GM19463 (cell line): ENCODE measurements around the gene SREBF1.
A peak's percentile ranks its signal among the peaks of the same experiment; 100 is the strongest.

ENCODE experiments used
- ATAC-seq: cut with Tn5 transposase; IDR thresholded peaks from one replicate; pipeline ENCODE4 v1.9.1; 2021; ENCODE audit warnings: mild to moderate bottlenecking, moderate library complexity; ENCODE audit not compliant: unreplicated experiment

The SREBF1 gene

GRCh38 chr17:17836818-17837379, at the start of gene SREBF1:
Gene SREBF1, minus strand, starts transcription at chr17:17836986. Its CDS starts 169 bp downstream, at chr17:17836817.
- peak; percentile 30 for ATAC-seq

- ATAC-seq = no peak
Measured at GRCh38 chr17:17886226-17886625, 49.4 kb upstream of the SREBF1 start.

- ATAC-seq = no peak
Measured at GRCh38 chr17:17884391-17885357, 47.9 kb upstream of the SREBF1 start.

GRCh38 chr17:17883801-17884200, 47.0 kb upstream of the SREBF1 start:
- ATAC-seq = no peak

GRCh38 chr17:17882082-17882581, 45.3 kb upstream of the SREBF1 start:
- ATAC-seq = no peak

- no peak for ATAC-seq
Measured at GRCh38 chr17:17880577-17881196, 43.9 kb upstream of the SREBF1 start.

DNA sequence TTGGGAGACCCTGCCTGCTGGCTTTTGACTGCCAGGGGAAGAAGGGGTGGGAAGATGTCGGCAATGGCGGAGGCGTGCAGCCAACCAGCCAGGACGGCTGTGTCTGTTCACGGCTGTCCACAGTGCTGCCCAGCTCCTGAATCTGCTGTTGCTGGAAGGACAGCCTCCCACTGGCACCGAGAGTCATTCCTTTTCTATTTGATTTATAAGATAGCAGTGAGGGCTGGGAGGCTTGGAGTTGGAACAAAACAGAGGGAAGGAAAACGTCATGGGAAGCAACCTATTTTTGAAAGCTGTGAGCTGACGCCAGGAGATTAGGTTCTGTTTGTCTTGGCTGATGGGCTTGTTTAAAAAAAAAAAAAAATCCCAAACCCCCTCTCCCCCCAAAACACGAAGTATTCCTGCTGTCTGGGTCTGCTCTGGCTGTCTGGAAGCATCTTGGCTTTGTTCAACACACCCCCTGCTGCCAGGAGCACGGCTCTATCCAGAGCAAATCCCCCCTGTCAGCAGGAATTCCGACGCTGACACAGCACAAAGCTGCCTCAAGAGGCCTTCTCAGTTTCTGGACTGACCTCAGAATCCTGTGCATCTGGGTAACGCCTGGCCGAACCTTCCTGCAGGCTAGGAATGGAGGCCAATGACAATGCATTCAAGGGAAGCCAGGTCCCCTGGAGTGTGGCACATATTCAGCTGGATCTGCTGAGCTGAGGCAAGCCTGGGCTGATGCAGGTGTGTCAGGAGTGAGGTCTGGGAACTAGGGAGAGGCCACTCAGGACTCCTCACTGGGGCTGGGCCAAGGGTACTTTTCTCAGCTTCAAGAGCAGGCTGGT, 41.0 kb upstream of the SREBF1 start:
- no peak for ATAC-seq

DNA sequence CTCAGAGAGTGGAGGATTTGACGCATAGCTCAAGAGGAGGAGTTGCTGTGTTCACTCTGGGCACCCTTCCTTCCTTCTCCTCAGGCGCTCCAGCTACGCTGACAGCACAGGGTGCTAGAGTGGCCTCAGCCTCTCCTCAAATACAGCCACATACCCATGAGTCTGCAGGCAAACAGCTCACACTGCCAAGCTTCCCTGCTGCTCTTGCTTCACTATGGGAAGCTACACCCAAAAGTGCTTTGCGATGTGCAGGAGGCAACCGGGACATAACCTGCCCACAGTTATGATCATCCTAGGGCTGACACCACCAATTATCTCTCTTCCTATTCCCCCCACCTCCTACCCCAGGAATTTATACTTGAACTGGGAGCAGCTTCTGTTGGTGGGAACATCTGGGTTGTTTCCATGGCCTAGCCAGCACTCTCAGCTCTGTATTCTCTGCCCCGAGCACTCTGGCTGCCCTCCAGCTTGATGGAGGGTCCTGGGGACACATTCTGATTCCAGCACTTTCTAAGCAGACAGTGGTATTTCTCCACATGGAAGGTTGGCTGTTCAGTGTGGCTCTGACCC, 40.3 kb upstream of the SREBF1 start:
- ATAC-seq = no peak

- ATAC-seq = no peak
Measured at GRCh38 chr17:17874478-17874877, 37.7 kb upstream of the SREBF1 start.

DNA sequence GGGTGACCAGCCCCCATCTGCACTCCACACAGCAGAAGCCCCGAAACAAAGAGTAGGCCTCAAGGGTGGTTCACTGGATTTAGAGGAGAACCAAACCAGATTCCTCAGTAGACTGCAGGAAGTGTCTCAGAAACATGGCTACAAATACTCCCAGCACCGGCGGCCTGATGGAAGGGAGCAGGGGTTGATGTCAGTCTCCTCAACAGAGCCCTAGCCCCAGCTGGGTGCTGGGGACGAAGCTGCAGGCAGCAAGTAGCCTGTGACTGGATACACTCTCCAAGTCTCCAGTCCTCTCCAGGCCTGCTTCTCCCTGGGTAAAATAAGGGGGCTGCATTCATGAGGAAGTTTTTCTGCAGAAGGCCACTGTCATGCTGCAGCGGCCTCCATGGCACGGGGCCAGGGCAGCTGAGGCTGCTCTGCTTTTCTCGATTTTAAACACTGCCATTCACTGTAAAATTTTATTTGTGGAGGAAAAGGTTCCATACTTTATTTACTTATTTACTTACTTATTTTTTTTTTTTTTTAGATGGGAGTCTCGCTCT, 36.7 kb upstream of the SREBF1 start:
- no peak for ATAC-seq

- ATAC-seq = no peak
Measured at GRCh38 chr17:17872547-17873345, 36.0 kb upstream of the SREBF1 start.

DNA sequence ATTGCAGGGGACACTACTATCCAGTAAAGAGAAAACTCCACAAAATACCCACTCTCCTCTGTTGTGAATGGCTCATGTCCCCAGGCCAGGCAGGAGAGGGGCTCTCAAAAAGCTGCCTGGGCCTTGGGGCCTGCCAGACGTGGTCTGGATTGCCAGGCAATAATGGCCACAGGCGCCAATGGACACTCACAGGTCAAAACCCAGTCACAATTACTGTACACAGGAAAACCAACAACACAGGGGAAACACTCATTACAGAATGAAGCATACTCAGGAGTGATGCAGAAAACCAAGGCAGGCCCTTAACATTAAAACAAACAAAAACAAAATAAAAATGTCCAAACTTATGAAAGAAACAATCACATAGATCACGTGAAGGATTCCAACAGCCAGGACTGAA, 35.1 kb upstream of the SREBF1 start:
- no peak for ATAC-seq

DNA sequence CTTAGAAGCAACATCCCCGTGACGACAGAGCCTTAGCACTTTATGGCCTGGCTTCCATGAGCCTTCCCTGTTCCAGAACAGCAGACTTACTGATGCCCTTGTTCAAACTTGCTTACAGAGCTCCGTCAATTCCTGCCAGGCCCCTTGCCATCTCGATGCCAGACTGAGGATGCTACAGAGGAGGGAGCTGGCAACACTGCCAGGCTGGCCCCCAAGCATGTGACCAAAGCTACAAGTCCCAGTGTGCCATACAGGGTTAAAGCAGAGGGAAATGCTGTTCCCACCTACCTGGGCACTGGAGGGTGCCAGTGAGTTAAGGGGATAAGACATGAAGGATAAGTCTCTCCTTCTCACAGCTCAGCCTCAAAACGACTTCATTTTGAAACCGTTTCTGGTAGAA, 33.5 kb upstream of the SREBF1 start:
- ATAC-seq = no peak

DNA sequence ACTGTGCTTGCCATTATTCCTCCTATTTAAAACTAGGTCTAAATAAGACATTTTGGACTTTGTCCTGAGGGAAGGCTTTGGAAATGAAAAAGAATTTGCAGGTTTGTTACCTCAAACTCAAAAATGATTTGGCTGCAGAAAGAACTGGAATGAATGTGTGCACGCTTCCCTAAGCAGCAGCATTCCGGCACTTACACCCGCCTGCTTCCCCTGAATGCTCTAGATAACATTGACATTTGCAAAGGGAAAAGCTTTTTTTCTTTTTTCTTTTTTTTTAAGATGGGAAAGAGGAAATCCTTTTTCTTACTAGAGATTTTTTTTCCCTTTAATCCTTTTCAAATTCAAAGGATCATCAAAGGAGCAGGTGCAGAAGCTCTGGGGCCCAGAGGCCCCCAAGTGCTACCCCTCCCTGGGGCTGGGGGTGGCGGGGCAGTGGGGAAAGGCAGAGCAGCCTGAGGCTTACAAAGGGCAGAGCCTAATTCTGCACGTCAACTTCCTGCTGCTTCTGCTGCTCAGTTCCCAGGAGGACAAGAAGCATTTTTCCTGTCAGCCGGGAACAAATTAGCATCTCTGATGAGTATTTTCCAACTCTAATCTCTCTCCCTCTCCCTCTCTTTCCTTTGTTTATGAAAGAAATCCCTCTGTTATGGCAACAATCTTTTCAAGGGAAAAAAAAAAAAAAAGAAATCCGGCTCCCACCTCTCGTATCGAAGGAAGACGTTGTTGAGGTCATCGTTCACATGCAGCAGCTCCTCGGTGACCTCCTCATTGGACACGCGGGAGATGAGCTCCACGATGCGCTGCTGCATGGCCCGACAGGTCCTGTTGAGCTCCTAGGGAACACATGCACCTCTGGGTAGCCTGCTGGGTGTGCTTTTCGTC, 32.1 kb upstream of the SREBF1 start:
- no peak for ATAC-seq

DNA sequence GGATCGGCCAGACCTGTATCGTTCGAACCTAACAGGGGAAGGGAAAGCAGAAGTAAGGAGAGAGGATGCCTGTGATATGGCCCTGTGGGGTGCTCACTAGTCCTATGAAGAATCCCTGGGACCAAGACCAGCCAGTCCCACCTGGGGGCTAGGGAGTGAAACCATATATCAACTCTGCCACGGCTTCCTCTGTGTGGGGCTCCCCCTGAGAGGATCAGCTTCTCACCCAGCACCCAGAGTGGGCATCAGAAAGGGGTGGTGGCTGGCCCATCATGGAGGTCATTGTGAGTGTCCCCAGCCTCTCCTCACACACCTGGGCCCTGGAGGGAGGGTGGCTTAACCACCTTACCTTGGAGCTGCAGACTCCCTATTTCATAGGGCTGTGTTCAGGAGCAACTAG, 30.1 kb upstream of the SREBF1 start:
- no peak for ATAC-seq

- no peak for ATAC-seq
Measured at GRCh38 chr17:17866425-17866824, 29.6 kb upstream of the SREBF1 start.

- no peak for ATAC-seq
Measured at GRCh38 chr17:17865035-17865434, 28.2 kb upstream of the SREBF1 start.

DNA sequence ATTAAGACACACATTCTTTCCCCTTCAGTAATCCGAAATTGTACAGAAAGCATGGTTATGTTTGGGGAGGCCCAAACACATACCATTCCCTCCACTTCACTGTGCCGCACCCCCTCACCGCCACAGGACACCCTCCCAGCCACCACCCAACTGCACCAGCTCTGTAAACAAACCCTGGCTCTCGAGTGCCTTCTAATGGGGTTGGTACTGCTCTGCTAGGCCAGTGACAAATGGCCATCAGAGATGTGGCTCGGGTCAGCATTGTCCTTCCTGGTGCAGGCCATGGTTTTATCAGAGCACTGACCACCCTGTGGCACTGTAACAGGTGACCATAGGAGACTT, 24.0 kb upstream of the SREBF1 start:
- ATAC-seq = no peak
